Activated CD4-positive, alpha-beta T cell treated with anti-CD3 and anti-CD28 coated beads, Interleukin-2, Interleukin-6, amounts not matched to agents 100 ng/mL and 50 ng/mL, durations not matched to agents 16 hours and 8 hours (primary cell): ENCODE results near the gene NKG7.

Source experiments
- DNase-seq: peaks from one replicate; pipeline ENCODE4 v3.0.0-alpha.2; 2020

NKG7 gene

GRCh38 chr19:51357952-51358351 lies 14.5 kb downstream of the NKG7 start:
- DNase-seq: no peak

- no peak for DNase-seq
Measured at GRCh38 chr19:51356159-51356801, 16.2 kb downstream of the NKG7 start.

- peak; percentile 49 for DNase-seq
Measured at GRCh38 chr19:51354742-51355148, 17.7 kb downstream of the NKG7 start.

- DNase-seq: no peak
Measured at GRCh38 chr19:51354103-51354741, 18.2 kb downstream of the NKG7 start.

- no peak for DNase-seq
Measured at GRCh38 chr19:51352783-51353360, 19.6 kb downstream of the NKG7 start.

GRCh38 chr19:51351266-51351990 lies 21.0 kb downstream of the NKG7 start:
- no peak for DNase-seq

GRCh38 chr19:51347209-51347928 lies 25.1 kb downstream of the NKG7 start:
- no peak for DNase-seq

- no peak for DNase-seq
Measured at GRCh38 chr19:51346742-51347141, 25.7 kb downstream of the NKG7 start.

GRCh38 chr19:51345076-51345620 lies 27.3 kb downstream of the NKG7 start:
- no peak for DNase-seq

- no peak for DNase-seq
Measured at GRCh38 chr19:51342631-51343569, 29.6 kb downstream of the NKG7 start.

GRCh38 chr19:51341976-51342580 lies 30.4 kb downstream of the NKG7 start, which contains the start of gene VSIG10L:
Gene VSIG10L, minus strand, starts transcription at chr19:51342139. Its CDS starts 15 bp downstream, at chr19:51342124.
- no peak for DNase-seq

GRCh38 chr19:51341066-51341465 lies 31.4 kb downstream of the NKG7 start:
- no peak for DNase-seq

GRCh38 chr19:51339687-51340656 lies 32.5 kb downstream of the NKG7 start:
- DNase-seq: peak; percentile 97

- no peak for DNase-seq
Measured at GRCh38 chr19:51339313-51339686, 33.2 kb downstream of the NKG7 start.

GRCh38 chr19:51338563-51339312 lies 33.7 kb downstream of the NKG7 start:
- peak; percentile 90 for DNase-seq

GRCh38 chr19:51337861-51338562 lies 34.4 kb downstream of the NKG7 start:
- no peak for DNase-seq

- DNase-seq: no peak
Measured at GRCh38 chr19:51337141-51337860, 35.2 kb downstream of the NKG7 start.
